AG09319 (cell line): Measurements from ENCODE around the gene GRIK3.
"Not testable (repeated sequence)": the region's sequence is repeated elsewhere in the genome, so short reads cannot be mapped to it uniquely, and the experiment has no call there.

Source experiments
- DNase-seq: peaks from one replicate; pipeline ENCODE4 v3.0.0-alpha.2; 2010; ENCODE audit warnings: low read depth; ENCODE audit errors: extremely low read depth
- TF ChIP-seq, protein P1 (sequence below): IDR thresholded peaks from 2 replicates; pipeline ENCODE4 v1.5.1; 2011; ENCODE audit warnings: low read depth, mild to moderate bottlenecking, inconsistent platforms, low read length, moderate library complexity

Gene GRIK3

DNA sequence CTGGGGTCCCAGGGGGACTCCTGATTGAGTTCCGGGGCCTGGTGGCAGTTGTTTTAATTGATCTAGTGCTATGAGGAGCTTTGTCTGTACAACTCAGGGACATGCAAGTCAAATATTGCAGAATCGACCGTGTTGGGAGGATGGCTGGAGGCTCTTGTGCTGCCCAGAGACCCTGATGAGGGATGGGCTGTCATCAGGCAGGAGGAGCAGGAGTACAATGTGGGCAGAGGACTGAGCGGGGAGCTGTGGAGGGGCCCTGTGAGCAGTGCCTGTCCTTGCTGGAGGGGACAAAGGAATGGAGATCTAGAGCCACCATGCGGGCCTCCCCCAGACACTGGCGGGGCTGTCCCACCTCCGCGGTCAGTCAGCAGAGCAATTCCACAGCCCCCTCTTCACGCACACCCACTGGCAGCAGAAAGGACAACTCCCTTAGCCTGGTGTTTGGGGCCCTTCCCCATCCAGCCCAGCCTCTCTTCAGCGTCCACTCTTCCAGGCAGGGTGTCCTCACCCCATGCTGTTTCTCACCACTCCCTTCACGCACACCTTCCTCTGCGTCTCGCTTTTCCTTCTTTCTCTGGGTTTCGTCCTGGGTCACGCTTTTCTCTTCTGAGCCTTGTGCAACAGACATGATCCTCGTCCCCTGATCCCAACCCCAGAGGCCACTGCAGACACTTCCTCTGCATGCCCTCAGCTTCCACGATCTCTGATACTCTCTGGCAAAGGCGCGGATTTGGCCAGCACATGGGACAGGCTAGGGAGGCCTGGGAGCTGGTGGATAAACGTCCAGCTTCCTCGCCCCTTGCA is 122.6 kb downstream of the GRIK3 start:
- no peak for DNase-seq
- TF ChIP-seq, protein P1, sequence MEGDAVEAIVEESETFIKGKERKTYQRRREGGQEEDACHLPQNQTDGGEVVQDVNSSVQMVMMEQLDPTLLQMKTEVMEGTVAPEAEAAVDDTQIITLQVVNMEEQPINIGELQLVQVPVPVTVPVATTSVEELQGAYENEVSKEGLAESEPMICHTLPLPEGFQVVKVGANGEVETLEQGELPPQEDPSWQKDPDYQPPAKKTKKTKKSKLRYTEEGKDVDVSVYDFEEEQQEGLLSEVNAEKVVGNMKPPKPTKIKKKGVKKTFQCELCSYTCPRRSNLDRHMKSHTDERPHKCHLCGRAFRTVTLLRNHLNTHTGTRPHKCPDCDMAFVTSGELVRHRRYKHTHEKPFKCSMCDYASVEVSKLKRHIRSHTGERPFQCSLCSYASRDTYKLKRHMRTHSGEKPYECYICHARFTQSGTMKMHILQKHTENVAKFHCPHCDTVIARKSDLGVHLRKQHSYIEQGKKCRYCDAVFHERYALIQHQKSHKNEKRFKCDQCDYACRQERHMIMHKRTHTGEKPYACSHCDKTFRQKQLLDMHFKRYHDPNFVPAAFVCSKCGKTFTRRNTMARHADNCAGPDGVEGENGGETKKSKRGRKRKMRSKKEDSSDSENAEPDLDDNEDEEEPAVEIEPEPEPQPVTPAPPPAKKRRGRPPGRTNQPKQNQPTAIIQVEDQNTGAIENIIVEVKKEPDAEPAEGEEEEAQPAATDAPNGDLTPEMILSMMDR: no peak

DNA sequence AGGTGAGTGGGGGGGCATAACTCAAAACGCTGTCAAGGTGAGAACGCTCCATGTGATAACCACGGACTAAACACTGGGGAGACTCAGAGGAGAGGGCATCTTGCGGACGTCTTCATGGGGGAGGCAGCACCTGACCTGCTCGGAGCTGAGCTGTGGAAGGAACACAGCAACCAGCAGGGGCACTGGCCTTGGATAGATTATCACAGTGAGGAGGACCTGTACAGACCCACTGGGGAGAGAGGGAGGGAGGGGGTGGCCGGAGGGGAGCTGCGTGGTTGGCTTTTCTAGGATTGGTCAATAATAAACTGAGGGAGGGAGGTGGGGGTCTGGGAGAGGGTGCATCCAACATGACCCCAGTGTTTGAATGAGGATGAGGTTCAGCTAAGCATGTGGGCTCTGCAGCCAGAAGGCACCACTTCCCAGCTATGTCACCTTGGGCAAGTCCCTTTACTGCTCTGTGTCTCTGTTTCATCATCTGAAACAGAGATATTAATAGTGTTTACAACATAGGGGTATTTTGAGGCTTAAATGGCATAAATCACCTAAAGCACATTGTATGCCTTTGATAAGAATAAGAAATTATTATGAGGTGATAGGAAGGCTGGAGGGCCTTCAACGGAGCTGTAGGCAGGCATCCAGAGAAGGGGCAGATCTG is 123.3 kb downstream of the GRIK3 start:
- TF ChIP-seq, protein P1: no peak
- DNase-seq: no peak

DNA sequence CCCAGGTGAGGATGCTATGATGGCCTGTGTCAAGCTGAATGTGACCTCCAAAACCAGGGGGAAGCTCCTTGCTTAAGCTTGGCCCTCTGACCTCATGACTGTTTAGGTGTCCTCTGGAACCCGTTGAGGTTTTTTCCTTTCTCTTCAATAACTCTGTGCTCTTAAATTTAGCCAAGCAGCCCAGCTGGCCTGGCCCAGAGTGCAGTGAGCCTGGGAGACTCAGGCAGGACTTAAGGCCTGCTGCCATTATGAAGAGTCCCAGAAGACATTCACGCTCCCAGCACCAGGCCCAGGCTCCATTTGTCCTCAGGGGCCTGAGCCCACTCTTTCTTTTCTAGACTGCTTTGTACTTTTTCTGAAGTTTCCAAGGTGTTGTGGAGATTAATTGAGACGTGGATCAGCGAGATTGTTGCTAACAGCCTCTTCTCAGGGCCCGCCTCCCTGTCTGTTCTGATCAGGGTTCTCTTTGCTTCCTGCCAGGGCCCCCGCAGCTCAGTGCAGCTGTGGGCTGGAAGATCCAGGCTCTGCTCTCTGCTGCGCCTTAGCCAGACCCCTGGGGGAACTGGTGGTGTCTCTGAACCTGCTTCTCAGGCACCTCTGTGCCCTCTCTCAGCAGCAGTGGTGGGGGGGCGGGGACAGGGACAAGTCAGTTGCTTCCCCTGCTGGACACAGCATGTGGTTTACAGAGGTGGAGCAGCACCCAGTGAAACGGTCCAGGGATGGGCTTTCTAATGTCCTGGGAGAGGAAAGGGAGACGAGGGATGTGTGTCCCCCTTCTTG is 124.2 kb downstream of the GRIK3 start:
- TF ChIP-seq, protein P1: no peak
- no peak for DNase-seq

DNA sequence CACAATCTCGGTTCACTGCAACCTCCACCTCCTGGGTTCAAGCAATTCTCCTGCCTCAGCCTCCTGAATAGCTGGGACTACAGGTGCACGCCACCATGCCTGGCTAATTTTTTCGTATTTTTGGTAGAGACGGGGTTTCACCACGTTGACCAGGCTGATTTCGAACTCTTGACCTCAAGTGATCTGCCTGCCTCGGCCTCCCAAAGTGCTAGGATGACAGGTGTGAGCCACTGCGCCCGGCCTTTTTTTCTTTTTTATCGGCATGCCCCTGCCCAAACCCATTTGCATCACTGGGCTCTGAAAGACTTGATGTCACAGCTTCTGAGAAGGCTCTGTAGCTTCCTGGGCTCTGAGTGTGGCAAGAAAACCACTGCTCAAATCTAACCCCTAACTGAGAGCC is 125.0 kb downstream of the GRIK3 start:
- not testable (repeated sequence) for DNase-seq

DNA sequence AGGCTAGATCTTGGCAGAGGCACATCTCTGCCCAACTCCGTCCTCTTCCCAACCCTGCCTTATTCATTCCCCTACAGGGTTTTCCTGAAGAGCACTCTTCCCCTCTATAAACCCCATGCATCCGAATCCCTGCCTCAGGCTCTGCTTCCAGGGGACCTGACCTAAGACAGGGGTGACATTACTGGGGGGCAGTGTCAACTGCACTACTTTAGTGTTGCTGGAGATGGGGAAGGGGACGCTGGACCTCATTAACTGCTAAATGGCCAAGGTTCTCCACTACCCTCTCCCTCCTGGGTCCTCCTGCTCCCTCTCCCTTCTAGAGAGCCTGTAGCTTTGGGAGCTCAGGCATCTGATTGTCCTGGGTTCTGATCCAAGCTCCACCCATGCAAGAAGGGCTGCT is 126.2 kb downstream of the GRIK3 start:
- no peak for DNase-seq
- TF ChIP-seq, protein P1: no peak

DNA sequence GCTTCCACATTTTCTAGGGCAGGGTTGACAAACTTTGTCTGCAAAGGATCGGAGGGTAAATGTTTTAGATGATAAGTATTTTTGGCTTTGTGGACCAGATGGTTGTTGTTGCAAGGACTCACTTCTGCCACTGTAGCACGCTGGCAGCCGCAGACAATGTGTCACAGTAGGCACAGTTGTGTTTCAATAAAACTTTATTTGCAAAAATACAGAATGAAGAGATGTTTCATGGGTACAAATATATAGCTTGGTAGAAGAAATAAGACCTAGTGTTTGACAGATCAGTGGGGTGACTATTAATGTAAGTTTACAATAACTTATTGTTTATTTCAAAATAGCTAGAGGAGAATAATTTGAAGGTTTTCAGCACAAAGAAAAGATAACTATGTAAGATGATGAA is 127.8 kb downstream of the GRIK3 start:
- no peak for DNase-seq
- TF ChIP-seq, protein P1: no peak

DNA sequence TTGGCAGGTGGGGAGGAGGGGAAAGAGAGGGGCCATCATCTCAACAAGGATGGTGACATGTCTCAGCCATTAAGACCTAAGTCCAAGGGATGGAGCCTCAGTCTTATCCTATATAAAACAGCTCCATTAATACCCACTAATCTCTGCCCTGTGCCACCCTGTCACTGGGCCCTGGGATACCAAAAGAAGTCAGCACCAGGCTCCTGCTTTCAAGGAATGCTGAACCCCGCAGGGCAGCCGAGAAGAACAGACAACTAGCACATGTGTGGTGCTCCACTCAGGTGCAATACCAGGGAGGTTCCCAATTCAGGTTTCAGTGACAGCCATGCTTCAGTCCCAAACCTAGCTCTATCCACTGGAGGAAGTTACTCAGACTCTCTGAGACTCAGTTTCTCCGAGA is 128.4 kb downstream of the GRIK3 start:
- no peak for DNase-seq
- TF ChIP-seq, protein P1: no peak
